Suprapubic skin (tissue), 4 donors: ENCODE data around the gene IARS1.

Experiments
- CTCF ChIP-seq, 2 donors: fragments of 200-600 bp in 1 of 2; fragments of 450-650 bp in 1 of 2; sonication (generic) in 1 of 2; IDR thresholded peaks; one replicate each; pipeline ENCODE4 v1.5.1; 2016 to 2019; ENCODE audit warnings: antibody characterized with exemption in 2 of 2, mild to moderate bottlenecking in 1 of 2, moderate library complexity in 1 of 2
- EP300 ChIP-seq: sonication (generic); formaldehyde crosslinking; IDR thresholded peaks from one replicate; pipeline ENCODE4 v1.6.1; 2017; ENCODE audit warnings: antibody characterized with exemption
- POLR2AphosphoS5 ChIP-seq, 3 donors: sonication (generic); formaldehyde crosslinking; IDR thresholded peaks; one replicate each; pipeline ENCODE4 v1.6.1; 2017; ENCODE audit warnings: antibody characterized with exemption in 3 of 3

DNA sequence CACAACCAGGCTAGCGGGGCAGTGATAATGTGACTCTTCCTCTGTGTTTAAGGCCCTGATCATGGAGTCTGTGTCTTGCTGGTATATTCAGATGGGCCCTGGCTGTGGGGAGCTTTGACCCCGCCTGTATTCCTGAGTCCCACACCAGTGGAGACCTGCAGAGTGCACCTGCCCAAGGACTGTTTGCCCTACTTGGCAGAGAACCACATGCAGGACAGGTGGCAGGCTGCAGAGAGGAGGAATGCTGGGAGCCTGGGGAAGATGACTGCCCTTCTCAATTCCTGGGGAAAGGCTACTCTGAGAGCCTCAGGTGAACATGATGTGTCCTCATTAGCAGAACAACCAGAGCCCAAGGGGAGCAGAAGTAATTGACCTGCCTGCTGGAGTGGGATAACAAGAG is 36.2 kb downstream of the IARS1 start:
- TF ChIP-seq CTCF (IDR thresholded peaks at IDR 0.05) = no peak
- no peak for TF ChIP-seq POLR2AphosphoS5 (IDR thresholded peaks at IDR 0.05)
- TF ChIP-seq EP300 = no peak
